OCI-LY1 (cell line): ENCODE measurements around the gene ING3.

Experiments
- EZH2 ChIP-seq: fragments of 200-600 bp; sonication (generic), shearing (Covaris generic); IDR thresholded peaks from 2 replicates; pipeline ENCODE4 v1.8.0; 2017; ENCODE audit warnings: borderline replicate concordance, mixed run types, mild to moderate bottlenecking, antibody characterized with exemption, low read length, moderate library complexity, mixed read lengths
- TF ChIP-seq, protein P1 (sequence below): fragments of 200-600 bp; sonication (generic), shearing (Covaris generic); IDR thresholded peaks from 2 replicates; pipeline ENCODE4 v1.5.1; 2017; ENCODE audit warnings: mild to moderate bottlenecking, antibody characterized with exemption, low read length, moderate library complexity, mixed read lengths

DNA sequence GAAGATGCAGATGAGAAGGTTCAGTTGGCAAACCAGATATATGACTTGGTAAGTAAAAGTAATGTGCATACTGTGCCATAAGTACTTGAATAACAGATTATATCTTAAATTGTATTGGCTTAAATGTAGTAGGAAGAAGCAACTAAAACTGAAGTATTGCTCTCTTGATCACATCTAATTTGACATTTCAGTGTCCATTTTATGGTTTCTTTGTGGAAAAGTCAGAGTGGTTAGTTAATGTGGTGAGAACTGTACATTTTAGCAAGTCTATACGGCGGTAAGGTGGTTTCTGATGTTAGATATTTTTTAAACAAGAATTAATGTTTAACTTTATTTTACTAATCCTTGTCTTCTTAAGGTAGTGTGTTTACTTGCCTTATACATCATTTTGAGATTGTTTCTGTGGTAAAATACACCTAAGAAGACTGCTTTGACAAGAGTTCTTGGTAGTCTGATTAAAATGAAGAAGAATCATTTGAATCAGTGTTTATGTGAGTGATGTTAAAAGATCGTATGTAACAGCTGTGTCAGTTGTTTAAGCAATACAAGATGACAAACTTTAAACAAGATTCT is 5.1 kb downstream of the ING3 start:
- TF ChIP-seq, protein P1, sequence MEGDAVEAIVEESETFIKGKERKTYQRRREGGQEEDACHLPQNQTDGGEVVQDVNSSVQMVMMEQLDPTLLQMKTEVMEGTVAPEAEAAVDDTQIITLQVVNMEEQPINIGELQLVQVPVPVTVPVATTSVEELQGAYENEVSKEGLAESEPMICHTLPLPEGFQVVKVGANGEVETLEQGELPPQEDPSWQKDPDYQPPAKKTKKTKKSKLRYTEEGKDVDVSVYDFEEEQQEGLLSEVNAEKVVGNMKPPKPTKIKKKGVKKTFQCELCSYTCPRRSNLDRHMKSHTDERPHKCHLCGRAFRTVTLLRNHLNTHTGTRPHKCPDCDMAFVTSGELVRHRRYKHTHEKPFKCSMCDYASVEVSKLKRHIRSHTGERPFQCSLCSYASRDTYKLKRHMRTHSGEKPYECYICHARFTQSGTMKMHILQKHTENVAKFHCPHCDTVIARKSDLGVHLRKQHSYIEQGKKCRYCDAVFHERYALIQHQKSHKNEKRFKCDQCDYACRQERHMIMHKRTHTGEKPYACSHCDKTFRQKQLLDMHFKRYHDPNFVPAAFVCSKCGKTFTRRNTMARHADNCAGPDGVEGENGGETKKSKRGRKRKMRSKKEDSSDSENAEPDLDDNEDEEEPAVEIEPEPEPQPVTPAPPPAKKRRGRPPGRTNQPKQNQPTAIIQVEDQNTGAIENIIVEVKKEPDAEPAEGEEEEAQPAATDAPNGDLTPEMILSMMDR, result no peak
- TF ChIP-seq EZH2, result no peak
